Measurements from ENCODE around the gene REEP5. TPM values are rescaled to one million over a fixed set of nuclear protein-coding genes. Genes with fewer than 3 reads are reported as not detected.
"Not testable (repeated sequence)": the region's sequence is repeated elsewhere in the genome, so short reads cannot be mapped to it uniquely, and the experiment has no call there.

REEP5 gene
- total and polyA plus RNA-seq, 12 donors: 90.2 to 169 (median 132) TPM

DNA sequence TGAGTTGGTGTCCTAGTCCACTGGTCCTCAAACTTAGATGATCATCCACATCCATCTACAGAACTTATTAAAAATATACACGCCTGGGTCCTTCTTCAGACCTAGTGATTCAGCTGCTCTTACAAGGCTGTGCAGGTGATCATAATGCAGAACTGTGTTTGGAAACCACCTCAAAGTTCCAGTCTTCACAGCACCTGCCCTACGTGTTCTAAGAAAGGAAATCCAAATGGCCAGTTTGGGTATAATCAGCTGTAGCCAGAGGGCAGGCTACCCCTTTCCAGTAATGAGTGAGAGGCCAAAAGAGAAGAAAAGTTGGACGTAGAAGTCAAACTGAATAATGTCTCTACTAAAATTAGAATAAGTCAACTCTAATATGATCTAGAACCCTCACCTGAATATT is 15.4 kb downstream of the REEP5 start:
- TF ChIP-seq, protein P1, sequence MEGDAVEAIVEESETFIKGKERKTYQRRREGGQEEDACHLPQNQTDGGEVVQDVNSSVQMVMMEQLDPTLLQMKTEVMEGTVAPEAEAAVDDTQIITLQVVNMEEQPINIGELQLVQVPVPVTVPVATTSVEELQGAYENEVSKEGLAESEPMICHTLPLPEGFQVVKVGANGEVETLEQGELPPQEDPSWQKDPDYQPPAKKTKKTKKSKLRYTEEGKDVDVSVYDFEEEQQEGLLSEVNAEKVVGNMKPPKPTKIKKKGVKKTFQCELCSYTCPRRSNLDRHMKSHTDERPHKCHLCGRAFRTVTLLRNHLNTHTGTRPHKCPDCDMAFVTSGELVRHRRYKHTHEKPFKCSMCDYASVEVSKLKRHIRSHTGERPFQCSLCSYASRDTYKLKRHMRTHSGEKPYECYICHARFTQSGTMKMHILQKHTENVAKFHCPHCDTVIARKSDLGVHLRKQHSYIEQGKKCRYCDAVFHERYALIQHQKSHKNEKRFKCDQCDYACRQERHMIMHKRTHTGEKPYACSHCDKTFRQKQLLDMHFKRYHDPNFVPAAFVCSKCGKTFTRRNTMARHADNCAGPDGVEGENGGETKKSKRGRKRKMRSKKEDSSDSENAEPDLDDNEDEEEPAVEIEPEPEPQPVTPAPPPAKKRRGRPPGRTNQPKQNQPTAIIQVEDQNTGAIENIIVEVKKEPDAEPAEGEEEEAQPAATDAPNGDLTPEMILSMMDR (IDR thresholded peaks at IDR 0.05): peak in 2 of 9 donors; percentile 4 to 16
- ATAC-seq (peak in 1 of 8 donors; percentile 22), DNase-seq (no peak)
- no peaks in the 10 kb centered on the region for H3K27me3 ChIP-seq
- H3K36me3 ChIP-seq: peaks cover 0 to 80% (median 15%) of the 10 kb centered on the region in 9 donors
- H3K4me3 ChIP-seq: no peak overlapping the region
- H3K4me1 ChIP-seq: peaks cover 0 to 50% (median 26%) of the 10 kb centered on the region in 9 donors
- intact Hi-C loops (cut with DNase I): no loop called here
- H3K27ac ChIP-seq: peak overlapping the region in 2 of 10 donors; percentile 42
- WGBS, 2 donors: 80 to 84% methylated on average over 3 of the region's 3 CpGs
- H3K9me3 ChIP-seq: no peaks in the 10 kb centered on the region

DNA sequence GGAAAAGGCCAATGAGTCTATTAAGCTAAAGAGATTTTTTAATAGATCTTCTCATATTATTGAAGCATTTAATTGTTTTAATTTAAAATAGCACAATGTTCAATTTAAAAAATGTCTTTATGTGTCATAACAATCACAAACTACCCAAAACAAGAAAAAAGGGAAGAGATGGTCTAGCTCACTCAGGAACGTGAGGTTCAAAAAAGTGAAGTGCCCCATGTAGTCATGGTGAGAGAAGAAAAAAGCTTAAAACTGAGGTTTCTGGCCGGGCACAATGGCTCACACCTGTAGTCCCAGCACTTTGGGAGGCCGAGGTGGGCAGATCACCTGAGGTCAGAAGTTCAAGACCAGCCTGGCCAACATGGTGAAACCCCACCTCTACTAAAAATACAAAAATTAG is 17.0 kb downstream of the REEP5 start:
- peaks cover 0 to 80% (median 31%) of the 10 kb centered on the region in 9 donors for H3K36me3 ChIP-seq
- WGBS, 2 donors: 89% methylated on average over 3 of the region's 3 CpGs
- H3K4me3 ChIP-seq; DNase-seq; H3K9me3 ChIP-seq; H3K27me3 ChIP-seq; H3K27ac ChIP-seq; intact Hi-C loops (cut with DNase I); ATAC-seq: not testable (repeated sequence)
- peaks cover 0 to 40% (median 18%) of the 10 kb centered on the region in 9 donors for H3K4me1 ChIP-seq

DNA sequence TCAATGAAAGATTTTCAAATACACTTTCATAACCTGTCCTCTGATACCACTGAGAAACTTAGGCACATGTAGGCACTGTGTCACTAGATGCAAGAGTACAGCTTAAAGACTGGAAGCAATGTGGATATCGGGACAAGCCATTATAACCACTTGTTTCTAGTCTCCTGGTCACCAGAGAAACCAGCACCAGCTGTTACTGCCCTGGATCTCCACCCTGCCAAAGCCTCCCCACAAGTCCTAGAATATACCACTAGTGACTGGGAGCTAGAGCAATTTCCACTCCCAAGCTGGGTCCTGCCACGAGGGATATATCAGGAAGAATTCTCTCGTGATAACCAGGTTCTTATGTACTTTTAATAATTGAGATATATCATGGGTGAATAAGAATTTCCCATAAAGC is 19.5 kb downstream of the REEP5 start:
- peaks cover 0 to 80% (median 32%) of the 10 kb centered on the region in 9 donors for H3K36me3 ChIP-seq
- intact Hi-C loops (cut with DNase I): no loop called here
- no peak for ATAC-seq

DNA sequence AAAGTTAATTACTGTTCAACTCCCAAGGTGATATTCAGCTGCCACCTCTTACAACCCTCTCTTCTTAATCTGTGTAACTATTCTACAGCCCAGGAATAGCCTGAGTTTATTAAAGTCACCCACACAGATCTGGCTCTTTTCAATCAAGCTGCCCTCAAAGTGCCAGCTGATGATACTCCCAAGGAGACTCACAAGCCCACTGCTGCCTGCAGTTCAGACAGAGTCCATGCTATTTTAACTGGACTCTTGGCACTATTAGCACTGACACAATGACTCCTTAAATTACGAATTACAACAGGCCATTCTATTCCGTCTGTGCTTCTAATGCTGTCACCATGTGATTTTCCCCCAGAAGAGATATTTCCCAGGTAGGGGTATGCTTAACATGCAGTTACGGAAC is 26.3 kb downstream of the REEP5 start:
- TF ChIP-seq, protein P1 (IDR thresholded peaks at IDR 0.05): no peak
- no peaks in the 10 kb centered on the region for H3K9me3 ChIP-seq
- H3K4me1 ChIP-seq: peaks cover 0 to 29% (median 9%) of the 10 kb centered on the region in 9 donors
- DNase-seq (peak in 1 of 2 donors; percentile 48), ATAC-seq (peak; percentile 79 to 92 (median 88))
- 36 to 64% methylated on average over 3 of the region's 3 CpGs for WGBS, 2 donors
- intact Hi-C loops (cut with DNase I): no loop called here
- H3K27me3 ChIP-seq: no peaks in the 10 kb centered on the region
- H3K36me3 ChIP-seq: peaks cover 0 to 98% (median 20%) of the 10 kb centered on the region in 9 donors
- peak overlapping the region in 9 of 10 donors; percentile 45 to 83 (median 62) for H3K27ac ChIP-seq
- H3K4me3 ChIP-seq: no peak overlapping the region

More for the DNA sequence above, 19.5 kb downstream of the REEP5 start:
- H3K4me3 ChIP-seq: no peak overlapping the region
- H3K9me3 ChIP-seq: no peaks in the 10 kb centered on the region
- peaks cover 0 to 26% (median 15%) of the 10 kb centered on the region in 9 donors for H3K4me1 ChIP-seq
- WGBS, 2 donors: 64 to 75% methylated on average over 3 of the region's 3 CpGs
- no peak overlapping the region for H3K27ac ChIP-seq
- TF ChIP-seq, protein P1 (IDR thresholded peaks at IDR 0.05): no peak
- no peaks in the 10 kb centered on the region for H3K27me3 ChIP-seq
- no peak for DNase-seq

DNA sequence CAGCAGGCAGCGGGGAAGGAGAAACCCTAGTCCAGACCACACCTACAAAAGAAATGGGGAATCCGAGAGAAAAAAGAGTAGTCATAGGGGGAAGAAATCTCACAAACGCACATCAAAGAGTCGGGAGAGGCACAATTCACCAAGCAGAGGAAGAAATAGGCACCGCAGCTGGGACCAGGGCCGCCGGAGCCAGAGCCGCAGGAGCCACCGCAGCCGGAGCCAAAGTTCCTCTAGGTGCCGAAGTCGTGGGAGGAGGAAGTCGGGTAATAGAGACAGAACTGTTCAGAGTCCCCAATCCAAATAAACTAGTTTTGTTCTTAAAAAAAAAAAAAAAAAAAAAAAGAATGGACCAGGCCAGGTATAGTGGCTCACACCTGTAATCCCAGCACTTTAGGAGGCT is 29.3 kb downstream of the REEP5 start:
- DNase-seq: no peak
- Histone ChIP-seq H3K4me1 (peaks cover 0 to 34% (median 9%) of the 10 kb centered on the region in 9 donors), H3K36me3 (peaks cover 0 to 97% (median 9%) of the 10 kb centered on the region in 9 donors), H3K4me3 (no peak overlapping the region), H3K27me3 (no peaks in the 10 kb centered on the region), H3K9me3 (no peaks in the 10 kb centered on the region), H3K27ac (no peak overlapping the region)
- no peak for ATAC-seq
- intact Hi-C loops (cut with DNase I): no loop called here
- 96 to 97% methylated on average over 13 of the region's 13 CpGs for WGBS, 2 donors
- TF ChIP-seq, protein P1 (IDR thresholded peaks at IDR 0.05): no peak

DNA sequence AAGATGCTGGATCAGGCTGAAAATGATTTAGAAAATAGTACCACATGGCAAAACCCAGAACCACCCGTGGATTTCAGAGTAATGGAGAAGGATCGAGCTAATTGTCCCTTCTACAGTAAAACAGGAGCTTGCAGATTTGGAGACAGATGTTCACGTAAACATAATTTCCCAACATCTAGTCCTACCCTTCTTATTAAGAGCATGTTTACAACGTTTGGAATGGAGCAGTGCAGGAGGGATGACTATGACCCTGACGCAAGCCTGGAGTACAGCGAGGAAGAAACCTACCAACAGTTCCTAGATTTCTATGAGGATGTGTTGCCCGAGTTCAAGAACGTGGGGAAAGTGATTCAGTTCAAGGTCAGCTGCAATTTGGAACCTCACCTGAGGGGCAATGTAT is 30.0 kb downstream of the REEP5 start:
- 89 to 90% methylated on average over 8 of the region's 8 CpGs for WGBS, 2 donors
- peaks cover 0 to 97% (median 11%) of the 10 kb centered on the region in 9 donors for H3K36me3 ChIP-seq
- H3K27ac ChIP-seq; ATAC-seq; DNase-seq; intact Hi-C loops (cut with DNase I); H3K9me3 ChIP-seq; H3K27me3 ChIP-seq; H3K4me3 ChIP-seq: not testable (repeated sequence)
- peaks cover 0 to 34% (median 9%) of the 10 kb centered on the region in 9 donors for H3K4me1 ChIP-seq

All from heart right ventricle (tissue), 16 donors.